ENCODE results near the gene IZUMO1. TPM values are rescaled to one million over a fixed set of nuclear protein-coding genes. Genes with fewer than 3 reads are reported as not detected.
"Not testable (repeated sequence)": the region's sequence is repeated elsewhere in the genome, so short reads cannot be mapped to it uniquely, and the experiment has no call there.

The IZUMO1 gene
- total and polyA plus RNA-seq, 2 of the 13 experiments (the other 11 are each of a cell fraction or from before 2014, with no cell fraction given), result 0.07 to 0.22 TPM

GRCh38 chr19:48718711-48719231 lies 27.9 kb downstream of the IZUMO1 start (continued):
- TF ChIP-seq ATF2 (CRISPR knock-in tag; IDR thresholded peaks at IDR 0.05) (peak; percentile 67; the same call in 1 of the 2 replicates), RNF219 (CRISPR knock-in tag; IDR thresholded peaks at IDR 0.05) (no peak), ZBTB34 (CRISPR knock-in tag; IDR thresholded peaks at IDR 0.05) (no peak), CBX5 (CRISPR knock-in tag; IDR thresholded peaks at IDR 0.05; ENCODE audit: borderline replicate concordance) (peak; percentile 36; the same call in 1 of the 2 replicates), FOXM1 (CRISPR knock-in tag; IDR thresholded peaks at IDR 0.05) (no peak), SRSF4 (IDR thresholded peaks at IDR 0.05; ENCODE audit: low read depth, low read length, poor library complexity, severe bottlenecking) (no peak), PAX8 (CRISPR knock-in tag; IDR thresholded peaks at IDR 0.05; ENCODE audit: borderline replicate concordance) (0 out of 2 replicates have a peak, but pooled peaks have one; percentile 41), ETS1 (CRISPR knock-in tag; IDR thresholded peaks at IDR 0.05) (no peak), GATAD2A (CRISPR knock-in tag; IDR thresholded peaks at IDR 0.05) (peak; percentile 49), NR2F6 (IDR thresholded peaks at IDR 0.05) (peak; percentile 84), NR2F6 (CRISPR knock-in tag; IDR thresholded peaks at IDR 0.05) (peak; percentile 88)

- H3K79me2 ChIP-seq (ENCODE audit: insufficient read depth, low read length); in situ Hi-C loops (cut with HindIII; ENCODE audit: extremely low pct_ligation_motif_present, low pct_unique_long_range_greater_than_20kb); FAIRE-seq; H3K9me3 ChIP-seq (ENCODE audit: low read length); CTCF ChIA-PET (ENCODE audit: low intra/inter-chr PET ratio, low total read pairs); ATAC-seq; H2AFZ ChIP-seq (ENCODE audit: low read length); H3K36me3 ChIP-seq (replicated peaks in 1 of 2; ENCODE audit: control insufficient read depth in 1 of 2, insufficient read depth in 2 of 2, low read length in 2 of 2); H3K27me3 ChIP-seq (ENCODE audit: control insufficient read depth in 1 of 2, insufficient read depth in 2 of 2, low read length in 2 of 2); H4K20me1 ChIP-seq (ENCODE audit: insufficient read depth, low read length); DNase-seq (ENCODE audit: low spot score); intact Hi-C loops (cut with micrococcal nuclease; ENCODE audit: unreplicated experiment): not testable (repeated sequence)
- Histone ChIP-seq H3K4me2 (ENCODE audit: low read depth, low read length) (peak overlapping the region; percentile 99), H3K4me1 (ENCODE audit: insufficient read depth, low read length) (peaks cover 56% of the 10 kb centered on the region), H3K9ac (ENCODE audit: insufficient read depth, low read depth, low read length) (peak overlapping the region; percentile 81; the same call in 1 of the 2 replicates), H3K27ac (ENCODE audit: extremely low read length, insufficient read depth, low read length) (peak overlapping the region; percentile 74), H3K4me3 (replicated peaks in 1 of 3; ENCODE audit: insufficient read depth in 1 of 3, low read depth in 2 of 3, low read length in 3 of 3) (peak overlapping the region in 1 of 3 experiments; percentile 85; a peak in 2 of 6 replicates)
- BruUV-seq (replicated peaks), result TSS peak; percentile 50
- POLR2A ChIA-PET, result interaction anchor here (0.7 to 6.3 kb wide), 2 partner anchors 20 to 215 kb away, joined by 3 to 40 read pairs; no protein-coding TSS in a partner anchor
- 84% methylated on average over 13 of the region's 13 CpGs for WGBS (ENCODE audit: low lambda C conversion rate)
Observed at GRCh38 chr19:48718106-48718505, 28.6 kb downstream of the IZUMO1 start.

All from HepG2 (cell line).